ENCODE results near the gene LDLRAP1.

- TF ChIP-seq CTCF (IDR thresholded peaks at IDR 0.05): no peak
- no peak for TF ChIP-seq POLR2A (IDR thresholded peaks at IDR 0.05)
Measured at GRCh38 chr1:25500694-25501093, 42.7 kb upstream of the LDLRAP1 start.
